Bronchial epithelial cell (primary cell): ENCODE results near the gene KLHL14. TPM values are rescaled to one million over a fixed set of nuclear protein-coding genes. Genes with fewer than 3 reads are reported as not detected.
A peak's percentile ranks its signal among the peaks of the same experiment; 100 is the strongest.

ENCODE experiments used
- DNase-seq: peaks from one replicate; pipeline ENCODE4 v3.0.0-alpha.2; 2010; ENCODE audit warnings: low read depth
- FAIRE-seq: peaks from 2 replicates; lab custom pipeline; 2011; peaks lifted over from hg19 to GRCh38; lab: Jason Lieb, UNC
- H3K27me3 ChIP-seq: 2 replicates; pipeline ENCODE4 v1.5.1; 2011; ENCODE audit warnings: low read length; ENCODE audit not compliant: control insufficient read depth, insufficient read depth
- H3K36me3 ChIP-seq: 2 replicates; pipeline ENCODE4 v1.5.1; 2011; ENCODE audit warnings: low read length; ENCODE audit not compliant: control insufficient read depth, insufficient read depth
- H3K4me3 ChIP-seq: 2 replicates; pipeline ENCODE4 v1.5.1; 2011; ENCODE audit warnings: mild to moderate bottlenecking, low read depth, low read length, control low read depth
- CTCF ChIP-seq: IDR thresholded peaks from 2 replicates; pipeline ENCODE4 v1.5.1; 2011; ENCODE audit warnings: mild to moderate bottlenecking, moderate library complexity, low read length, control low read depth, inconsistent platforms; ENCODE audit not compliant: insufficient read depth, severe bottlenecking
- total RNA-seq: library from RNA; depleted of rRNA; stranded (reverse); fragments of >200 nt; gene quantifications from 2 replicates; pipeline ENCODE4 v1.2.1, GENCODE V29; 2014

KLHL14 gene
- total RNA-seq, 1 donor from 2014 or later: not detected

GRCh38 chr18:32677578-32677977 is 95.2 kb downstream of the KLHL14 start:
- peaks cover 3% of the 10 kb centered on the region for H3K27me3 ChIP-seq
- no peak overlapping the region for H3K4me3 ChIP-seq
- DNase-seq (no peak), FAIRE-seq (no peak)
- no peak for TF ChIP-seq CTCF
- H3K36me3 ChIP-seq: no peaks in the 10 kb centered on the region

- TF ChIP-seq CTCF: peak; percentile 26
- Histone ChIP-seq H3K4me3 (no peak overlapping the region), H3K27me3 (peaks cover 2% of the 10 kb centered on the region), H3K36me3 (no peaks in the 10 kb centered on the region)
- DNase-seq: peak; percentile 31
- peak; percentile 86 for FAIRE-seq
These were observed 98.3 kb downstream of the KLHL14 start for GRCh38 chr18:32674491-32674890.

DNA sequence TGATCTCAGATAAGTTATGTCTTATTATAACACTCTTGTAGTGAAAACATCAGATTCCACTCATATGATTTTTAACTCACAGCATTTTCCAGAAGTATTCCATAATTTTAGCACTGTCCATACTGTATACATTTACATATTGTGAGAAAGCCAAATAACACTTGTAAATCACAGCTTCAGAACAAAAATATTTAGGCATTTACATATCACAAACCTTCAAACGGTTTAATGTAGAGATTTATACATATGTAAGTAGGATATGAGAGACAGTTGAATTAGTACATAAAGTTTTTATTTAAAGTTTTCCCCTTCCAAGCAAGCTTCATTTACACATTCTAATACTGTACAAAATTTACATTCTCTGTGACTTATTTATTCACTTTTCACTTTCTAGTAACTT is 100.4 kb downstream of the KLHL14 start:
- H3K4me3 ChIP-seq: no peak overlapping the region
- DNase-seq (no peak), FAIRE-seq (no peak)
- H3K27me3 ChIP-seq: peaks cover 2% of the 10 kb centered on the region
- TF ChIP-seq CTCF: no peak
- H3K36me3 ChIP-seq: no peaks in the 10 kb centered on the region

GRCh38 chr18:32670727-32671126 is 102.1 kb downstream of the KLHL14 start:
- FAIRE-seq (no peak), DNase-seq (no peak)
- TF ChIP-seq CTCF: no peak

DNA sequence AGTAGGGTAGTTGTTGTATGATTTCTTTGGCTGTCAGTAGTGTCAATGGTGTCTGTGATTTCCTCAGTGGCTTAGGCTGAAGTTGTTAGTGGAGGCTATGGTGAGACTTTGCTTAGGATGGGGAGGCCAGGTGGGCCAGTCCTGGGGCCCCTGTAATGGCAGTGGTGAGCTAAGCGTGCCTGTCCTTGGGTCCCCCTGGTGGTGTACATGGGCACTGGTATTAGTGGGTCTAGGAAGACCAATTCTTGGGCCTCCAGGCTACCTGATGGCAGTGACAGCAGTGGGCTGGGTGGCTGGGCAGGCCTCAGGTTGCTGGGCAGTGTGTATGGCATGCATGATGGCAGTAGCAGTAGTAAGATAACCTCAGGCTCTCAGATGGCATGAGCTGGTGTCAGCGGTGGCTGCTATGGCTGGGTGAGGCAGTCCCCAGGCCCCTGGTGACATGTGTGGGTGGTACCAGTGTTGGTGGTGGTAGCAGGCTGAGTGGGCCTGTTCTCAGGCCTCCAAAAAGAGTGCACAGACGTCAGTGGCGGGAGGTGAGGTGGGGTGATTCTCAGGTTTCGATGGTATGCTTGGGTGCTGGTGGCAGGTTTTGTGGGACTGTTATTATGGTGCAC is 103.2 kb downstream of the KLHL14 start:
- peak; percentile 10 for TF ChIP-seq CTCF
- Histone ChIP-seq H3K36me3 (no peaks in the 10 kb centered on the region), H3K27me3 (no peaks in the 10 kb centered on the region), H3K4me3 (no peak overlapping the region)
- DNase-seq (no peak), FAIRE-seq (no peak)

More at GRCh38 chr18:32670727-32671126, 102.1 kb downstream of the KLHL14 start:
- no peaks in the 10 kb centered on the region for H3K27me3 ChIP-seq
- H3K4me3 ChIP-seq: no peak overlapping the region
- H3K36me3 ChIP-seq: no peaks in the 10 kb centered on the region

- Histone ChIP-seq H3K27me3 (no peaks in the 10 kb centered on the region), H3K4me3 (no peak overlapping the region), H3K36me3 (no peaks in the 10 kb centered on the region)
- TF ChIP-seq CTCF: no peak
- DNase-seq (no peak), FAIRE-seq (no peak)
These were observed 103.9 kb downstream of the KLHL14 start for GRCh38 chr18:32668956-32669355.
